GM19238 (cell line): ENCODE measurements around the gene HYAL1.

Source experiments
- DNase-seq: peaks from one replicate; pipeline ENCODE4 v3.0.0; 2011; ENCODE audit warnings: low spot score; ENCODE audit not compliant: insufficient read length

HYAL1 gene

DNA sequence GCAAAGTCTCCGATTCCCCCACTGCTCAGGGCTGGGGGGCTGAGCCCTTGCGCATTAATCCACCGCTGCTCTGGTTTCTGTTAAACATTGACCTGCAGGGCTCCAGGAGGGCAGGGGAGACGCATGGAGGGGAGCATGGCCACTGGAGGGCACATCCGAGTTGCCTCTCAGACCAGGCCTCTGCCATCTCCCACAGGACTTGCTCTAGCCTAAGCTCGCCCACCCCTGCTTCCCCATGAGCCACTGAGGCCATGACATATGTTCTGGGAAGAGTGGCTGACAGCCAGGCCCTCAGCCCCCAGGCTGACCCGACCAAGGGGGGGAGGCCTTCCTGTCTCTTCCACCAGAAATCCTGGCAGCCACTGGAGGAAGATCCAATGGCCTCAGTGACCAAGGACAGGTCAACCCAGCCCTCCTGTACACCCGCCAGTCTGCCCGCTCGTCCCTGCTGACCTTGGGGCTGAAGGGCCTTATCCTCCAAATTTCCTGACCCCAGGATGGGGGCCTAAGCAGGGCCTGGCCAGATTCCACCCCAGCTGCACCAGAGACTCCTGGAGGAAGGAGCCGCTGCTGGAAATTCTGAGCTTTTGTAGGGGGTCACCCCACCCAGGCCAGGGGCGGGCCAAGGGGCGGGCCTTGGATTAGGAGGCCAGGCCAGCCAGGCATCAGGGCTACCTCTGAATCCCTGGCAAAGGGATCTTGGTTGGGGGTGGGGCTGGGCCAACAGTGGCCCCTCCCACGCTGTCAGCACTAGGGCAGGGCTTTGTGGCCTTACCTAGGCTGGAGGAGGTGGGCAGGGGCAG lies at the start of gene HYAL1:
TSS of gene HYAL1 (minus strand) at position 562 of the 803 bp plus-strand sequence. CDS start 618 bp downstream, outside the sequence.
- no peak for DNase-seq

DNA sequence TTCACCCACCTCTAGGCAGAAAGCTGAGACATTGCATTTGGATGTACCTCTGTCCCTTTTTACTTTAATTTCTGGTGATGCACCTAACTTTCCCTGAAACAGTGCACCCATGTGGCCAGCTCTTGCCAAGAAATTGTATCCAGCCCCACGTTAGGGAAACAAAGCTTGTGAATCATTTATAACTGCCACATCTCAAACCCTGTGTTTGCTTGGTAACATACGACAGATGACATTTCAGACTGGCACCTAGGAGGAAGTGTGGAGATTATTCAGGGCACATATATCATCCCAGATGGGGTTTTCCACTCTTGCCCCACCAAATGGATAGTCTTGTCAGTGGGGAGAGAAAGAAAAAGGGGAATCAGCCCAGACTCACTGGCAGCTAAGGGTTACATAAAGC lies 49.4 kb upstream of the HYAL1 start:
- DNase-seq = no peak

DNA sequence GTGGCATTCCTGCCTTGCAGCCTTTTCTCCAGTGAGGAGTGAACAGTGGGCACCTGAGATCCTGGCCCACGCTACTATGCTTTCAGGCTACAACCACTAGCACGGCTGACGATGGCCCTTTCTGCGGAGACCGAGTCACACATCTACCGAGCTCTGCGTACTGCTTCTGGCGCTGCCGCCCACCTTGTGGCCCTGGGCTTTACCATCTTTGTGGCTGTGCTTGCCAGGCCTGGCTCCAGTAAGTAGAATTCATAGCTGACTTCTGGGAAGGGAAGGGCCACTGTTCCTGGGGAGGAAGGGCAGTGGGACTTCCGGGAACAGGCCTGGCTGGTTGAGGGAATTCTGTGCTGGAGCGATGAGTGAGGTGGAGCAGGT lies 47.9 kb upstream of the HYAL1 start:
- DNase-seq = no peak

- peak; percentile 99 for DNase-seq
Measured at GRCh38 chr3:50350527-50351322, 47.4 kb upstream of the HYAL1 start, which contains the start of the genes CYB561D2 and NPRL2. Gene CYB561D2, plus strand, starts transcription at chr3:50350862. Its CDS starts 572 bp downstream, at chr3:50351434. Gene NPRL2, minus strand, starts transcription at chr3:50350775. Its CDS starts 123 bp downstream, at chr3:50350652.

DNA sequence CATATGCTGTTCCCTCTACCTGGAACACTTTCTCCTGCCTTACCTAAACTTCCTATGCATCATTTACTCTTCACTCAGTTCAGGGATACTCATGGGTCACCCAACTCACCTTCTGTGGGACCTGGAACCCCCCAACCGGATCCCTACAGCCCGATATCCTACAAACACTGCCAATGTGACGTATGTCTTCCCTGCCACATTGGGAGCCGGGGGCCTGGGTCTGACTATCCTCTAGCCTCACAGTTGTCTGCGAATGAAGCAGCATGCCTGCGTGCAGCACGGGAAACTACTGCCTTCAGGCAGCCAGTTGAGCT lies 46.8 kb upstream of the HYAL1 start:
- DNase-seq = no peak

GRCh38 chr3:50347187-50347813 lies 43.9 kb upstream of the HYAL1 start:
- DNase-seq = no peak

DNA sequence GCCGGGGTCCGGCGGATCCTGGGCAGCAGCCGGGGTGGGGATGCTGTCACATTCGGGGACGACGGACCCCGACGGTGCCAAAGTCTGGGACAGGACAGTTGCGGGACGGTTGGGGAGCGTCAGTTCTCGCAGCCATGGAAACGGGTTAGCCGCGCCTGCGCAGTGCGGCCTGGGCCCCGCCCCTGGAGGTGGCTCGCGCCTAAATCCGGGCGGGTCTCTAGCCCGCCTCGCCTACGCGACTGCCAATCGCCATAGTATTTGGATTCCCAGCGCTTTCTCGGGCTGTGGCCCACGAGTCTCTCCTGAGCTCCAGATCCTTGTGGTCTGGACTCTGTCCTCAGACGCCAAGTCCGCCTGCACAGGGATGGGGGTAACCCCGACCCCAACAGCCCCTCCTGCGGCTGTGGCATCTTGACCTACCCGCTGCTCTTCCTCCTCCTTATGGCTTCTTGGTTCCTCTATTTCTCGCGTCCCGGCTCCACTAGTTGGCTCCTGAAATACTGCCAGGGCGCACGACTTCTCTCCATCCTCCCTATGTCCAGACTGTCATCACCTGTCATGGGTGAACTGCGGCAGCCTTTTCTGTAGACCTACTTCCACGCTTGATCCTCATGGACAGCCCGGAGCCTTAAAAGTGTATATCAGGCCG lies 42.3 kb upstream of the HYAL1 start, which contains the start of gene ZMYND10:
TSS of gene ZMYND10 (minus strand) at position 147 of the 649 bp plus-strand sequence. CDS start 153 bp downstream, outside the sequence.
- peak; percentile 72 for DNase-seq

- DNase-seq = no peak
Measured at GRCh38 chr3:50345008-50345407, 41.6 kb upstream of the HYAL1 start.

DNA sequence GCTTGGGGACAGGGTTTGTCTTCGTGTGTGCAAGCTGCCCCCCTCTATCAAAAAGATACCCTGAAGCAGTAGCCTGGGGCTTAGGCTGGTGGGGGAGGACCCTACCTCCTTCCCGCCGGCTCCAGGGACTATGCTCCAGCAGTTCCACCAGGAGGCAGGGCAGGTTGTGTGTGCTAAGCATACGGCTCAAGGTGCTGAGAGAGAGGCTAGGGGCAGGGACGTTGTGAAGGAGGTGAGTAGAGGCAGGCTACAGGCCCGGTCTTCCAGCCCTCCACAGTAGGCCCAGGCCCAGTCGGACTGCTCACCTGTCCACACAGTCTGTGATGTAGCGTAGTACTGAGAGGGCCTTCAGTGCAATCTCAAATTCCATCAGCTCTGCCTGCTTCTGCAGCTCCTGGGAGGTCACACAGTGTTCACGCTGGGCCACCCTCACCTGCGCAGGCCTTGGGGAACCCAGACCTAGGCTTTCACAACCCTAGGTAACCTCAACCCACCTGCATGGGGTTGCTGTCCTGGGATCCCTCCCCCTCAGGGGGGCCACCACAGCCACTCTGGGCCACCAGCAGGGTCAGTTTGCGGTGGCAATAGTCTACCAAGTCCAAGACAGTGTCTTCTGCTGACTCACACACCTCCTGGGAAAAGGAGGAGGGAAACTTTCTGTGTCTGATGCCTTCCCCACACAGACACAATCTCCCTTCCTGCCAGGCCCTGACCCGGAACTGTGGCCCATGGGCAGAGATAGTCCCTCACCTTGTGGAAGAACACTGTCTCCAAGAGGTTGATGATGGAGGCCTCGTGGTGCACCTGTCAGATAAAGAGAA lies 39.6 kb upstream of the HYAL1 start:
- DNase-seq = no peak

DNA sequence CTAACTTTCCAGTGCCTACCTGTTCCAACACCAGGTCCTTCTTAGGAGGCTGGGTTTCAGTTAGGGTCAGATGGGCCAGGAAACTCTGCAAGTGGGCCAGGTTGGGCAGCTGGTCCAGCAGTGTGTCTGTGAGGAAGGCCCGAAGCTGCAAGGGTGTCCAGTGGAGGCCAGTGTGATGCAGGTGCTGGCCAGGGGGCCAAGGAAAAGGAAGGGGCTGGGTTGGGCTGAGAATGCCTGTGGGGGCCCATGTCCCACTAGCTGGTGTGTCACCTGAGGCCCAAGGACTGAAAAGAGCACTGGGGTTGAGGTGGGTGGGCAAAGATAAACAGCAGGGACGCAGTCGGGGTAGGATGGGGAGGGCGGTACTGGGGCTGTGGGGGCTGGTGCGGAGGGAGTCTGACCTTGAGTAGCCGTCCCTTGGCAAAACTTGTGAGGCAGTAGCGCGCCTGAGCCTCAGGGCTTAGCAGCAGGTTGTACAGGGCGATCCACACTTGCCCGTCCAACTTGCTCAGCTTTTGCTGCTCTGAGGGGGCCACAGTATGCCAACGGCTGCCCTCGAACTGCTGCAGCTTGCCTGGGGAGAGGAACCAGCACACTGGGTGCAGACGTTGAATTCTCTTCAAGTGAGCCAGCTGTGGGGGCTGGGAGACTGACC lies 38.7 kb upstream of the HYAL1 start:
- no peak for DNase-seq

DNA sequence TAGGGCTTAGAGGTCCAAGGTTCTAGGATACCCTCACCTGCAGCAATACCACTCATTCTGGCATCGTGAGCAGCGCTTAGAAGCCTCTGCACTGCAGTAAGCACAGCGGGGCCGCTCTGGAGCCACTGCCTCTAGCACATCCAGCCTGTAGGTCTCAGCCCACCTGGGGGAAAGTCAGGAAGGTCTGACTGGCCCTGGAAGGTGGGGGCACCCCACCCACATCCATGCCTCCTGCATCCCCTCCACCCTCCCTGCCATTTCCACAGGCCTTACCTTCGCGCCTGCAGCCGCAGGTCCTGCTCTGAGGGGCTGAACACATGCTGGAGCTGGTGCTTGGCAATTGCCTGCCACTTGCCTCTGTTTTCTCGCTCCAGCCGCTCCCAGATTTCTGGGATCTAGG lies 38.2 kb upstream of the HYAL1 start:
- no peak for DNase-seq

- DNase-seq = peak; percentile 80
Measured at GRCh38 chr3:50340448-50341329, 37.3 kb upstream of the HYAL1 start, which contains the start of gene RASSF1. Gene RASSF1, minus strand, starts transcription at chr3:50340836. Its CDS starts 31 bp downstream, at chr3:50340805.

DNA sequence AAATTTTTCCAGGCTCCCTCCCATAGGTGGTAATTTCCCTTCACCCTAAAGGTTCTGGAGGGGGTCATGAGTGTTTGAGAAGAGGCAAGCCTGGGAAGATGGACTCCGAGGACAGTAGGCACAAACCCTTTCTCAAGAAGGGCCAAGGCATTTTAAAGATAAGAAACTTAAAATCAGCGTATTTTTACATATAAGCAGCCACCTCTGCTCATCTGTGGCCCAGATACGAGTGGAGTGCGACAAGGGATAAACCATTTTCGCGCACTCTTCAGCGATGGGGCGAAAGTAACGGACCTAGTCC lies 36.7 kb upstream of the HYAL1 start:
- no peak for DNase-seq

GRCh38 chr3:50339485-50340146 lies 36.2 kb upstream of the HYAL1 start:
- no peak for DNase-seq

DNA sequence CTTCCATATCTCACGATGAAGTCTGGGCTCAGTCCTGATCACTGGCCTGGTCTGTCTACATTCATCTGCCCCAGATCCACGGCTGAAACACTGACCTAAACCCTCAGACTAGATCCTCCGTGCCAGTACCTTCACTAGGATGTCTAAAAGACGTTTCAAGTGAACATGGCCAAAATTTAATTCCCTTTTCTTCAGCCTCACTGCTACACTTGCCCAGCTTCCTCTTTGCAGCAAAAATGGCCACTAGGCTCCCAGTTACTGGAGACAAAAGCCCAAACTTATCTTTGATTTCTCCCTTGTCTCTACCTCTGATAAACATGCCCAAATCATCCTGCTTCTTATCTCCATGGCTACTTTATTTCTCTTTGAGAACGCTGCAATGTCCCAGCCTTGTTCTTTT lies 35.6 kb upstream of the HYAL1 start:
- no peak for DNase-seq

- DNase-seq = peak; percentile 96
Measured at GRCh38 chr3:50337175-50337861, 33.9 kb upstream of the HYAL1 start.

DNA sequence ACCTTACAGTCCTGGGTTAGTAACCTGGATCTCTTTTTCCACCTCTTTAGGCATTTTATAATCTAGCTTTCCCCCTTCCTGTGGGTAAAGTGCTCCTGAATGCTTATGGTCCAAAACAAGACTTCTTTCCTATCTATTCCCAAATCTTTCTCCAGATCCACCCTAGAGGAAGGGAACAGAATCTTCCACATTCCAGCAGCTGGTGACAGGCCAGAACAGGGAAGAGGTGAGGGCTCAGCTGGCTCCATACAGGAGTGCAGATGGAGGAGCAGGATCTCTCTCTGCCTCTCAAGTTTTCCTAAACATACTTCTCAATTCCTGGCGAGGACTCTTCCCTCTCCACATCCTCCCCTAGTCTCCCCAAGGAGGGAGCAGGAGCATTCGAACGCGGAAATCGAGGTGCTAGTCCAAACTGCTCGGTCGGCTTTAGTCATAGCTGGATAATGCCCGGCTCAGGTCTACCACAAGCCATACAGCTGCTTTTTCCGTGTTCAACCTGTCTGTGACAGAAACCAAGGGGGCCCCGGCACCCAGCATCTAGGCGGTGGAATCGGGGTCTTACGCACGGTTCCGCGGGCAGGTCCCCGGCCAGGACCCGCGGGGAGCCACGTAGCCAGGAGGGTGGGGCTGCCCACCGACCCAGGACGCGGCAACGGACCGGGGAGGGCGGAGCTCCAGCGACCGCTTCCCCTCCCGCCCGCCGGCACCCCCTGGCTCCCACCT lies 33.2 kb upstream of the HYAL1 start:
- DNase-seq = no peak
